ENCODE results near the gene LEAP2.

GRCh38 chr5:132867046-132867451, 6.4 kb upstream of the LEAP2 start:
- TF ChIP-seq CTCF (IDR thresholded peaks at IDR 0.05) (no peak), POLR2A (IDR thresholded peaks at IDR 0.05) (no peak)
